Fibroblast of peridontal ligament (primary cell): ENCODE data around the gene SLC35F1.
A peak's percentile ranks its signal among the peaks of the same experiment; 100 is the strongest.

Source experiments
- DNase-seq: peaks from one replicate; pipeline ENCODE4 v3.0.0-alpha.2; 2010; ENCODE audit errors: extremely low read depth

SLC35F1 gene

DNA sequence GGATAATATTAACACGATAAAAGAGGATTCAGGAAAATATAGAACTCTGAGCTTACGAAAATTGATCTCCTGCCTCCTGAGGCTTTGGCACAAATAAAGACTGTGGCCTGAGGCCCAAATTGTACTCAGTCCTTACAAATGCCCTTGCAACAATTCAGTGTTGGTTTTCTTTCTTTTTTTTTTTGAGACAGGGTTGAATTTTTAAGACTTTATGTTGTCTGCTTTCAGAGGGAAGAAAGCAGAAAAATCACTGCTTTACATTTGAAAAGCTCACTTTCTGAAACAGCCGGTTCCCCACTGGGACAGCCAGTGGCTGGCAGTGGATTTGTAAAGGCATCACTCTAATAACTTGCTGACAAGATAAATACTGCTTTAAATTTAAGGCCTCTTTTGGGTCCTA lies 290.5 kb downstream of the SLC35F1 start:
- DNase-seq: no peak

DNA sequence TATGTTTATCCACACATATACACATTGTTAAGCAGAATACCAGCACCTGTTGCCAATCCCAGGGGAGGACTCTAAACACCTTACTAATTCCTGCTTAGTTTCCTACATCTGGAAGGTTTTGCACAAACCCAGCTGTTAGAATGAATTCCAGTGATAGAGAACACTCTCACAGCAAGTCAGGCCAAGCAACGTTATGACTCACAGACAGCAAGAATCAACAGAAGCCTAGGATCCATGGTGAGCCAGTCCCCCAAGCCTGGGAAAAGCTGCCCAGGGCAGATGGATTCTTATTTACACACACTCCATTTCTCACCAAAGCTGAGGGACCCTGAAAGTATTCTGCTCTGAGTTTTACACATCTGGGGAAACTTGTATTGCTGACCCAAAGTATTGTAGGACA lies 291.7 kb downstream of the SLC35F1 start:
- no peak for DNase-seq

DNA sequence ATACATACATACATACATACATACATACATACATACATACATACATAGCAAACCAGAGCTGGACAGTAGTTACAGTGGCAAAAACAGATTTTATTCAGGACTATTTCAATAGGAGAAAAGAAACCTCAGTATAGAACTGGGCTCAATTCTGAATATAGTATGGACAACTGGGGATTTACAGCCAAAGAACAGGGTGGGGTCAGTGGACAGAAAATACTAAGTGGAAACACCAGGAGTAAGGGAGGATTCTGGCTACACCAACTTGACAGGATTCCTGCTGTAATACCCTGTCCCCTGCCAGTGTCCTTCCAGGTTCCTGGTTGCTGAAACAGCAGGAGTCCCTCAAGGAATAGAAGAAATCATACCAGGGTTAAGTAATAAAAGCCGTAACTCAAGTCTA lies 293.1 kb downstream of the SLC35F1 start:
- no peak for DNase-seq

DNA sequence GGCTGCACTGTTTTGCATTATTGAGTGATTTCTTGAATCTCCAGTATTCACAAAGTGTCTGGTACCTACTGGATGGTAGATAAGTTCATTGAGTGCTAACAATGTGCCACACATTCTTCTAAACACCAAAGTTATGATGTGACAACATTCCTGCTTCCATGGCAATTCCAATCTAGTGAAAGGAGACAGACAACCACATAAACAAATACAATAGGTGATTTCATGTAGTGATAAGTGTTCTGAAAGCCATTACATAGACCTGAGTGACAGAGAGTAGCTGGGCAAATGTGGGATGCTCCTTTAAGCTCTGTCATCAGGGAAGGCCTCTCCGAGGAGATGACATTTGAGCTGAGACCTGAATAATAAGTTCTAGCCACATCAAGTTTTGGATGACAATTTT lies 295.5 kb downstream of the SLC35F1 start:
- no peak for DNase-seq

DNA sequence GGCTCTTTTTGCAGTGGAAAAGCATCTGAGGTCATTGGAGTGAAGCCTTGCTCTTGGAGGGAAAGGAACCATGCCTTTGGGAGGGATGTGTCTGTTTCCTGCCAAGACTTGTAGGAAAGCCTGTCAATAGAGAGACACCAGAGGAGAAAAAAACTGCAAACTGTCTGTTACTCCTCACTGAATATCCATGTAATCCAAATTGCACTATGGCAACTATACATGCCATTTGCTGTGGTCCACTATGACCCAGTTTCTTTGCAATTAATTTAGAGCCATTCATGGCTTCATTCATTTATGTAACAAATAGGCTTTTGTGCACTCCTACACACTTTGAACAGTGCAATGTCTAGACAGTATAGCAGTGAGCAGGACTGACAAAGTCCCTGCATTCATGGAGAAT lies 296.5 kb downstream of the SLC35F1 start:
- DNase-seq: no peak

DNA sequence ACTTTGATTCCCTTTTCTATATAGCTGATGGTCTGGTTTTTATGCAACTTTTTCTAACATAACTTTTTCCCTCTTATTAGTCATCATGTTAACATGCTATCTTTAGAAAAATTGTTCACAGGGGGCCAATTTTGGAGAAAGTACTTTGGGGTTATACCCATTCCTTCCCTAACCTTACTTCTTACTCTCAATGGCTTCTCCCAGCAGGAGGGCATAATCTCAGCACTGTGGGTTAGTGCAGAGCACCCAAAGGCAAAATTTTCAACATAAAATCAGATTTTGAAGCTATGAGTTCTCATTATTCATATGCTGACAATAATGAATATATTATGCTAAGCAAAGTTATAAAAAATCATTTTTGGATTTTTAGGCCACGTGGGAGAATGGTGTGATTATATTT lies 299.2 kb downstream of the SLC35F1 start:
- no peak for DNase-seq

DNA sequence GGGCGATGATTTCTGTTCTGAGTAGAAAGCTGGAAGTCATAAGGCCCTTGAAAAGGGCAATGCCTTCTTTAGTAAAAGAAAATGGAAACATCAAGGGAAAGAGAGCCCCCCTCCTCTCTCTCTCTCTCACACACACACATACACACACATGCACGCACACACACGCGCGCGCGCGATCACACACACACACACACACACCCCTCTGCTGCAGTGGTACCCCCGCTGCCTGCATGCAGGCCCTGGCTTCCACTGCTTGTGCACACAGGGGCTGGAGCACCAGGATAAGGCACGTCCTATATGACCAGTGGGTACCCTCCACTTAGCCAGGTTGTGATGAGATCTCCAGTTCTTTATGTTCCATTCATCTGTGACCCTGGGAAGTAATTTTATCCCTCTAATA lies 300.9 kb downstream of the SLC35F1 start:
- no peak for DNase-seq

DNA sequence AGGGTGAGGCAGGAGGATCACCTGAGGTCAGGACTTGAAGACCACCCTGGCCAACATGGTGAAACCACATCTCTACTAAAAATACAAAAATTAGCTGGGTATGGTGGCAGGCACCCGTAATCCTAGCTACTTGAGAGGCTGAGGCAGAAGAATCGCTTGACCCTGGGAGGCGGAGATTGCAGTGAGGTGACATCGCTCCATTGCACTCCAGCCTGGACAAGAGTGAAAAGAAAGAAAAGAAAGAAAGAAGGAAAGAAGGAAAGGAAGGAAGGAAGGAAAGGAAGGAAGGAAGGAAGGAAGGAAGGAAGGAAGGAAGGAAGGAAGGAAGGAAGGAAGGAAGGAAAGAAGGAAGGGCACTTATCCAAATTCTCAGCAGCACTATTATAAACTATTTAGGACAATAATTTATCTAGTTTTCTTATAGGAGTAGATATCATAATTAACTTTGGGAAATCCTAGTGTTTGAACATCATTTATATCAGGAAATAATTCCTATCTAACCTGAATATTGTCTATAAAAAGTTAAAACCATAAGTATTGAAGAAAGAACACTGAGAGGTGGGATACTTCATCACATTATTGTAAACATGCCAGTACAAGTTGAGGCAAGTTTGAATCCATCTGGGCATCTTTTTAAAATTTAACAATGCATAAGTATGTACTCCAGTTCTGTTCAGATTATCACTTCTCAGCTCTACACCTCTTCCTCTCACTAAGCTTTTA lies 305.5 kb downstream of the SLC35F1 start:
- DNase-seq: no peak

DNA sequence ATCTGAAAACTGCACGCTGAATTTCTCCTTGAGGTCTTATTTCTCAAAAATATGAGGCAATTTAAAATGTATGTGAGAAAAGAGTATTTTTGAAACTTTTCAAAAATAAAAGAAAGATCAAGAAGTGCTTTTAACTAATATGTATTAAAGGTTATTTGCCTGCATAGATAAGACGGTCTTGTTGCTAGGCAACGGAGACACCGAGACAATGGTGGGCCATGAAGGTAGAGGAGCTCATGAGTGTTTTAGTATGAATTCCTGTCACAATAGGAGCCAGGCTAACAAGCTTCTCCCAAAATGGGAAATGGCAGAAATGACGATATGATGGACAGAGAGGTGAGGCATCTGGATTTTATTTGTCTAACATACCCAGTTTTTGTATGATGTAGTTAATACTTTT lies 308.2 kb downstream of the SLC35F1 start:
- DNase-seq: no peak

DNA sequence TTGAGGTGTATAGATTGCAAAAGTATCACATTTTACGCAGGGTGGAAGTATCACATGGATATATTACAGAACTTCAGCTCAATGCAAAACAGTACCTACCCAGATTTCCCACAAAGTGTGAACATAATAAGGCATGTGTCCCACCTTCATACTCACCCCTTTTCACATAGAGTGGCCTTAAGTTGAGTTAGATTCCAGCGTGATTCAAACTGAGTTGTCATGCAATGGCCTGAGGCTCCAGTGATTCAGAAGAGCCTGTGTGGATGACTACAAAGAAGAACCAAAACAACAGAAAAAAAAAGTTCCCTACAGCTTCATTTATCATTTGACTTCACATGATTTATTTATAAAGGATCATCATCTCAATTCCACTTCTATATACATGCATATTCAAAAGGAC lies 309.7 kb downstream of the SLC35F1 start:
- DNase-seq: no peak

DNA sequence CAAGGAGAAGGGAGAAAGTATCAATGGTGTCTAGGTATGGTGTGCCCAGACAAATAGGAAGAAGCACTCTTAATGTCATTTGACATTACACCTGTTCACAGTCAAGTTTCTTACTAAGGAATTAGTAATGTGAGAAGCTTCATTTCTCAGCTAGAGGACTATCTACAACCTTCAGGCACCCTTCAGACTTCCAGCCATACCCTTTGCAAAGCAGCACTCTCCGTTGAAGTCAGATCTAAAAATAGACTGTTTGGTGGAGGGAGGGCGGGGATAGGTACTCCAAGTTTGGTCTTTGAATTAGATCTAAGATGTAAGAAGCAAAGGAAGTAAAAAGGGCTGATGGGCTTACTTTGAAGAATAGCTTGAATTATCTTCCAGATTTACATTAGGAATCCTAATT lies 311.1 kb downstream of the SLC35F1 start:
- no peak for DNase-seq

DNA sequence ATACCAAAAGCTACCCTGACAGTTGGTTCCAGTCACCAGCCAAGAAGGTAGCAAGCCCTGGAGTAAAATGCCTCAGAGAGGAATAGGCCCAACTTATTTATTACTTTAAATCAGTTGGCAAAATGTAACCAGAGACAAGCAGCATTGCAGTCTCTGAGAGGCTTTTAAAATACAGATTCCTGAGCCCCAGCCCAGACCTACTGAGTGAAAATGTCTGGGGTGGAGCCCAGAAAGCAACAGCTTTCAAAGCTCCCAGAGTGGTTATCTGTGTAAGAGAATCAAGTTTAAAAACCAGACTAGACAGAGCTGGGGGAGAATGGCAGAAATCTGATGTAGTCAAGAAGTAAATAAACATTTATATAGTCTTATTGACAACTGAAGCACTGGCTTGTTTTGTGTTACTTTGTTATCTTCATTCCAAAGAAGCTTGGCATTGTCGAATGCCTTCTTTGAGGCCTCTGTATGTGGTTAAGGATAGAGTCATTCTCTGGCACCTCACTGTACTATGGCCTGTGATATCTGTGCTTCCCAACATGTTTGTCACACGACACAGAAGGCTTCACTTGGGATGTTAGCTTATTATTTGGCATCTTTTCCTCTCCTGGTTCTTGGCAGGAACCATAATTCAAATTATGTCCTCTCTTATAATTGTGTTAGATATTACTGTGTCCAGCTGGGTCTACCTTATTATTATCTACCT lies 313.5 kb downstream of the SLC35F1 start:
- no peak for DNase-seq

DNA sequence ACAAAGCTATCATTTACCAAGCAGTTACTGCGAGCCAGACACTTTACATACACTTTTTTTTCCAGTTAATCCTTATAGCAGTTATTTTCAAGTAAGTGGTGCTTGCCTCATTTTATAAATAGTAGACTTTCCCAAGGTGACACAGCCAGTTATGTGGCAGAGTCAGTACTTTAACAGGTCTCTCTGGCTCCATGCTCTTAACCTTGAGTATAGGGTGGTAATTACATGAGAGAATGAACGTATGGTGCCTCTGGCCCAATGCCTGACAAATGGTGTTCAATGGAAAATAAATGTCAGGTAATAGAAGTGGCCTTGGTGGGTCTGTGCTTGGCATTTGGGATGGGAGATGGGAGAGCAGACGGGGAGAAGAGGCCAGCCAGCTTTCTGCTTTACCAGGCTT lies 316.3 kb downstream of the SLC35F1 start:
- no peak for DNase-seq

DNA sequence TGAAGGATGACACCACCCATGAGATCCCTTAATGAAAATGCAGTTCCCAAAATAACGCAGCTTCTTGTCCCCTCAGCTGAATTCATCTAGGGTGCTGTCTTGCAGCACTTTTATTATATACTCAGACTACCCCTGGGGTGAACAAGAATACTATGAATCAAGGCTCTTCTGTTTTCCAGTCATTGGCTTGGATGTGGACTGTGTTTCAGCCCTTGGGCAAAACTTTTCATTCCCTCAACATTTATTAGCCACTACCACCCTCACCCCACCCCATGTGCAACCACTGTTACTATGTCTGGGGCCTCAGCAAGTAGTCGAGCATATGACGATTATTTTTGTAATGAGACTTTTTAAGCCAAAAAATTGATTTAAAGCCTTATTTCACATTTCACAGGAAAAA lies 321.8 kb downstream of the SLC35F1 start:
- DNase-seq: no peak

DNA sequence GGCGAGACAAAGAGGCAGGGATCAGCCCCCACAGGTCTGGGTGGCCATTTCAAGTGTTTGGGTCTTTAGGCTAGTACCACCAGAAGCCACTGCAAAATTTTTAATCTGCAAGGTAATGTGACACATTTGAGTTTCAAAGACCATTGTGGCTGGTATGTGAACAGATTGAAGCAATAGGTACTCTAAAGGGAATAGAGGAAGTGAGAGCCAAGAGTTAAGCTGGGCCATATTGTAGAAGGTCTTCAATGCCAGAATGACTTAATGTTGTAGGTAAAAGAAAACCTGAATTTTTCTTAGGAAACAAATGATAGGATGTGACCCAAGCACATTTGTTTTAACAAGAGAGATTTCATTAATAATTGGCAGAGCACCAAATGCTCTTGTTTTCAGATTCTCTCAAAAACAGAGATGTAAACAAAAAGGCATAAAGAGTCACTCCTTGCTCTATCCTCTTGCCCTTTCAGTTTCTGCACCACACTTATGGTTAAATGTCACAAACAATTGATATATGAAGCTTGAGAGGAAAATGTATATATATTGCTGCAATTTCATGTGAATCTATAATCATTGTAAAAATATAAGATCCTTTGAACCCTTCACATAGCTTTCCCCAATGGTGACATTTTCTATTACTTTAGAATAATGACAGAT lies 333.9 kb downstream of the SLC35F1 start:
- no peak for DNase-seq

DNA sequence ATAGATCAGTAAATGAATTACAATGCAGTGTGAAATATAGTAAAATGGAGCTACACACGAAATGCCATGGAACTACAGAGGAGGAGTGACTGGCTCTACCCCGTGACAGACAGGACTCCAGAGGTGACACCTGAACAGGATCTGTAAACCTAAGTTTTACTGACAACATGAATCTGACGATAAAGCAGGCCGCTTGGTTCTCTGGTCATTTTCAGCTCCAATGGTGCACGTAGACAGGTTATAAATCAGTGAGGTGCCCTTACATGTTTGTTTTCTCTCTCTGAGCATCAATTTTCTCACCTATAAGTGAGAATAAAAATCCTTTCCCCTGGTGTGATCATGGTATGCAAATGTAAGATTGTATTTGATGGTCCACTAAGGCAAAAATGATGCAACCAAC lies 339.3 kb downstream of the SLC35F1 start:
- no peak for DNase-seq

DNA sequence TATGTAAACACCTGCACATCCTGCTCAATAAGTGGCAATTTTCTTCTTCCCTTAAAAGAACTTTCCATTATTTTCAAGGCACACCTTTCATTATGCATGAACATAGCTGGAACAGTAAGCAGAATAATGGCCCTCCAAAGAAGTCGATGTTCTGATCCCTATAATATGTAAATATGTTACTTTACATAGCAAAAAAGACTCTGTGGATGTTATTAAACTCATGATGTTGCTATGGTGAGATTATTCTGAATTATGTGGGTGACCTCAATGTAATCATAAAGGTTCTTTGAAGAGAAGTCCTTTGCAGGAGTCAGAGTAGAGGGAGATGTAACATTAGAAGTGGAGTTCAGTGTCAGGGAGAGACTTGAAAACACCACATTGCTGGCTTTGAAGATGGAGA lies 341.1 kb downstream of the SLC35F1 start:
- DNase-seq: no peak

DNA sequence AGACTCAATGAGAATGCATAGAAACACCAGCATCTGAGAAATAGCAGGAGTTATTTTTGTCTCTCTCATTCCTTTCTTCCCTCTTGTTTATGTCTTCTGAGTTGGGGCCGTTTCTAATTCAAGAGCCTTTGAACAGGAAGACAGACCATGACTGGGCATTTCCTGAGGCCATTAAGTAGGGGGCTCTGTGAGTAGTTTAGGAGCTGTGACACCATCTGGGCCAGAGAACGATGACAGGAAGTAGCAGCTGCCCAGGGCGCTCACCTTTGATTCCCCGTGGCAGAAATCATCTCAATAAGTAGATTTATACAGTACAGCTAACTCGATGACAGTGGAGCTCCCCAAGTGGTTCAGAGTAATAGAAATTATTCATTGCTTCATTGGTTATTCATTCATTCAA lies 342.6 kb downstream of the SLC35F1 start:
- DNase-seq: no peak

DNA sequence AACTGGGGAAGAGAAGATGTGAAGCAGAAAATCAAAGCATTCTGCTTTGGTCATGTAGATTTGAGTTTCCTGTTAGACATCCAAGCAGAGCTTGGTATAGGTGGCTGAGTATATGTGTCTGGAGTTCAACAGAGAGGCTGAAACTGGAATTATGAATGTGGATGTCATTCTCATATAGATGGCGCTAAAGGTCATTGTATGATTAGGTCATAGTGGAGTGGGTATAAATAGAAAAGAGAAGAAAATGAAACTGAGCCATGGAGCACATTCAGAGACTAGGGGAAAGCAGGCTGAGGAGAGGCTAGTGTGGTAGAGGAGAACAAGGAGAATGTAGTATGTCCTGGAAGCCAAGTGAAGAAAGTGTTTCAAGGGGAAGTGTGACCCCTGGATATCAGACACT lies 345.4 kb downstream of the SLC35F1 start:
- no peak for DNase-seq

DNA sequence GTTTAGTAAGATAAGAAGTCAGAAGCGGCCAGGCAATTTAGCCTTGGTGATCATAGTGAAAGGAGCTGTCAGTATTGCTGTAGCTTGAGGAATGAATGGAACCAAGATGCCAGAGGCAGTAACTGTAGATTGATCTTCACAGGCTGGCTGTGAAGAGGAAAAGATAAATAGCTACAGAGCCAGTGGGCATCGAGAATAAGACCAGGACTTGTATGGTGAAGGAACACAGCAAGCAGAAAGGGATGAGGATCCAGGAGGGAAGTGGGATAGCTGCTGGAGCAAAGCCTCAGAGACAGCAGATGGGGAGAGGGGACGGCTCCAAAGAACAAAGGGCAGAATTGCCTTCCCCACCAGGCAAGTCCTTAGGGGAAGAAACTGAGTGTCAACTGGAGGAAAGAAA lies 346.7 kb downstream of the SLC35F1 start:
- DNase-seq: no peak

DNA sequence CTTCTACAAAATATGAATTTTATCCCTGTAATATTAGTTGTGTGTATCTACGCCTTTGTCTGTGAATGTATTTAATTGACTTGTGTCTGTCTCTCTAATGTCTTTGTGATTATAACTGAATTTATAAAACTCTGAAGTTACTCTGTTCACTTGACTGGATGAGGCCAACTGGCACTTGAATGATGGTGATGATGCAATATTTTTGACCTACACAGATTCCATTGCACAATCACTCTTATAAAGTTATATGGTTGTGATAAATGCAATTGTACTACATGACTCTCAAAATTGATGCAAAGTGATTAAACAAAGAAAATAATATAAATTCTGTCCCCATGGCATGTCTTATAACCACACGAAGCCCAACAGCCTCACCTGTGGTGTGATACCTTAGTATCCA lies 353.8 kb downstream of the SLC35F1 start:
- DNase-seq: peak; percentile 4

DNA sequence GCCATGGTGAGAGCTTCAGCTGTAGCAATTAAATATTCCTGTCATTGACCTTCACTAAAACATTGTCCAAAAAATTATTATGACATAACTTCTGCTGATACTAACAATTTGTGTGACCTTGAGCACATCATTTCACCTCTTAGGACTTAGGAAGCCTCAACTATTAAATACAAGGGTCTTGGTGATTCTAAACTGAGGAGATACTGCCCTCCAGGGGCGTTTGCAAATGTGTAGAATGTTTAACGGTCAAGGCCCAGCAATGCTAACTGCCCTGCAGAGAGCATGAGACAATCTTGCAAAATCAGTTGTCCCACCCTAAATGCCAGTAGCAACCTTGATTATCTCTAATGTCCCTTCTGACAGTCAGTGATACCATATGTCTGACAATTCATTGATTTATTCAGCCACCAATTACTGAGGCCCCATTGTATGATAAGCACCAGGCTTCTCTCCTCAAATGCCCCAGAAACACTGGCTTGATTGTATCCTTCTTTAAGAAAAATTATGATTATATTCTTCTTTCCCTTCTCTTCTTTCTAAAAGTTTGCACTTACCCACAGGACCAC lies 356.9 kb downstream of the SLC35F1 start:
- DNase-seq: no peak

DNA sequence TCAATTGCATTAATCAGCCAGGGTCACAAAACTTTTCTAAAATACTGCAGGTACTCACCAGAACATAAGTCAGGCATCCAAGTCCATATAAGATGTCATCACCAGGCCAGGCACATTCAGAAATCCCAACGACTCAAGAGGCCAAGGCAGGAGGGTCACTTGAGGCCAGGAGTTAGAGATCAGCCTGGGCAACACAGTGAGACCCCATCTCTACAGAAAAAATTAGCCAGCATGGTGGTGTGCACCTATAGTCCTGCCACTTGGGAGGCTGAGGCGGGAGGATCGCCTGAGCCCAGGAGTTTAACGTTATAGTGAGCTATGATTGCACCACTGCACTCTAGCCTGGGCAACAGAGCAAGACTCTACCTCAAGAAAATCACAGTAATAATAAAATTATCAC lies 362.6 kb downstream of the SLC35F1 start:
- no peak for DNase-seq
